ENCODE results near the gene OAS3. TPM values are rescaled to one million over a fixed set of nuclear protein-coding genes. Genes with fewer than 3 reads are reported as not detected.

Gene OAS3
- total RNA-seq, 1 donor from 2014 or later, result 24.4 TPM

- no peak for DNase-seq (ENCODE audit: low read depth)
- H3K4me3 ChIP-seq (ENCODE audit: low read depth, low read length), result no peak overlapping the region
- TF ChIP-seq CTCF (conservative IDR thresholded peaks at IDR 0.05; ENCODE audit: low read depth, low read length), result no peak
Measured at GRCh38 chr12:112973818-112974231, 35.6 kb downstream of the OAS3 start.

- TF ChIP-seq CTCF (conservative IDR thresholded peaks at IDR 0.05; ENCODE audit: low read depth, low read length), result no peak
- H3K4me3 ChIP-seq (ENCODE audit: low read depth, low read length), result no peak overlapping the region
- DNase-seq (ENCODE audit: low read depth), result no peak
Measured at GRCh38 chr12:112974904-112975303, 36.6 kb downstream of the OAS3 start.

GRCh38 chr12:112977139-112977538 lies 38.9 kb downstream of the OAS3 start:
- H3K4me3 ChIP-seq (ENCODE audit: low read depth, low read length), result no peak overlapping the region
- DNase-seq (ENCODE audit: low read depth), result no peak
- no peak for TF ChIP-seq CTCF (conservative IDR thresholded peaks at IDR 0.05; ENCODE audit: low read depth, low read length)

- no peak overlapping the region for H3K4me3 ChIP-seq (ENCODE audit: low read depth, low read length)
- TF ChIP-seq CTCF (conservative IDR thresholded peaks at IDR 0.05; ENCODE audit: low read depth, low read length), result no peak
- no peak for DNase-seq (ENCODE audit: low read depth)
Measured at GRCh38 chr12:112977641-112978040, 39.4 kb downstream of the OAS3 start.

GRCh38 chr12:112978163-112979040 lies 40.1 kb downstream of the OAS3 start, which contains the start of gene OAS2:
OAS2 (plus strand) TSS chr12:112978519; CDS start chr12:112978609, 90 bp downstream.
- no peak for TF ChIP-seq CTCF (conservative IDR thresholded peaks at IDR 0.05; ENCODE audit: low read depth, low read length)
- H3K4me3 ChIP-seq (ENCODE audit: low read depth, low read length), result peak within 1 kb of the TSS; percentile 24
- DNase-seq (ENCODE audit: low read depth), result no peak

- H3K4me3 ChIP-seq (ENCODE audit: low read depth, low read length), result no peak overlapping the region
- DNase-seq (ENCODE audit: low read depth), result no peak
- no peak for TF ChIP-seq CTCF (conservative IDR thresholded peaks at IDR 0.05; ENCODE audit: low read depth, low read length)
Measured at GRCh38 chr12:112979041-112979680, 40.9 kb downstream of the OAS3 start.

Measured in epithelial cell of proximal tubule (primary cell).